ENCODE measurements around the gene LUZP2. TPM values are rescaled to one million over a fixed set of nuclear protein-coding genes. Genes with fewer than 3 reads are reported as not detected.

Gene LUZP2
- total RNA-seq, 1 donor from 2014 or later, result 93.6 TPM

DNA sequence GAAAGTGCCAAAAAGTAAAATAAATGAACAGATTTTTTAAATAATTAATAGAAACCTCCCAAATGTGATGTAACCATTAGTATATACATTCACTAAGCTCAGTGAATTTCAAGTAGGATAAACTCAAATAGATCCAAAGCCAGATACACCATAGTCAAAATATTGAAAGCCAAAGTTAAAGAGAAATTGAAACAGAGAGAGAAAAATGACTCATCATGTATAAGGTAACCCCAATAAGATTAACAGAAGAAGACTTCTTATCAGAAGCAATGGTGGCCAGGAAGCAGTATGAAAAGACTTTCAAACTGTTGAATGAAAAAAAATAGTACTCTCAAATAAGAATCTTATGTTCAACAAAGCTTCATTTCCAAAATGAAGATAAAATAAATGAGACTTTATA, 70.5 kb downstream of the LUZP2 start:
- DNase-seq, result no peak

DNA sequence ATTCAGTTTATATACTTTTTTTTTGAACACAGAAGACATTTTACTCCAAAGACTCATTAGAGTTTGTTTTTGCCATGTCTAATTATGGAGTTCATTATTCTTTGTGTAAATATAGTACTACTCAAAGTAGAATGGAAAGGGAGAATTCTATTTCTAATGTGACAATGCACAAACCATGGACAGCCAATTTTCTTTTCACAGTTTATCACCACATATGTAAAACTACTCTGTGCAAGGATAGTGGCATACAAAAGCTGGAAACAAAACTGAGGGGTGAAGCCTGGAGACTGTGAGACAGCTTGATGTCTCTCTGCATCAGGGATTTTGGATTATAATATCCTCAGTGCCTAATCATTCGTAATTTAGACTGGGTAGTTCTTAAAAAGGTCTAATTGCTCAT, 75.5 kb downstream of the LUZP2 start:
- no peak for DNase-seq

DNA sequence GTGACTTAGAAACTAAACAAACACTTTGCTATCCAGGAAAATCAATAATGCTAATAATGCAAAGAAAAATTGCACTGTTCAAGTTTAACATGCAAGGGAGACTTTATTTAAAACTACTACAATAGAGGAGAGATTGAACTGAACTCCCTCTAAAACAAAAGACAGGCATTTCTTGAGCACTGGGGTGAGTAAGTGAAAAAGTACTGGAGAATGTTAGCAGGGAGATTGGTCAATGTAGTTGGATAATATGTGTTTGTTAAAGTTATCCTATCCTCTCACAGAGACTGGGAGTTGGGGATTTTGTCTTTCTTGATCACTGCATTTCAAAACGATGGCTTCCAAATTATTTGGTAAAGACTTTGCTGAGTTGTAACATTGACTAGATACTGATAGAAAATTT, 77.6 kb downstream of the LUZP2 start:
- no peak for DNase-seq

DNA sequence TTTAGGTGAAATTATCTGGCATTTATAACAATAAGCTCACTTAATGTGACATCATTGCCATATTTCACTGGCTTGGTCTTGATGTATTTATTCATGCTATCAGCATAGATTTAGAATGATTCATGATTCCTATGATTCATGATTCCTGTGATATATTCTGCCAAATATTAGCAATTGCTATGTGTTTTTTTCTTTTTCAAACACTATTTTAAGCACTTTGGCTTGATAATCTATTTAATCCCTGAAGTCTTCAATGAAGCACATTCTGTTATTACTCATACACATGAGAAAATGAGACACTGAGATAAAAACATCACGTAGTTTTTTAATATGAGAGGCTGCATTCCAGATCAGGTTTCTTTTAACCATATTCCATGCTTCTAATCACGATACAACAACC, 78.5 kb downstream of the LUZP2 start:
- DNase-seq, result no peak

DNA sequence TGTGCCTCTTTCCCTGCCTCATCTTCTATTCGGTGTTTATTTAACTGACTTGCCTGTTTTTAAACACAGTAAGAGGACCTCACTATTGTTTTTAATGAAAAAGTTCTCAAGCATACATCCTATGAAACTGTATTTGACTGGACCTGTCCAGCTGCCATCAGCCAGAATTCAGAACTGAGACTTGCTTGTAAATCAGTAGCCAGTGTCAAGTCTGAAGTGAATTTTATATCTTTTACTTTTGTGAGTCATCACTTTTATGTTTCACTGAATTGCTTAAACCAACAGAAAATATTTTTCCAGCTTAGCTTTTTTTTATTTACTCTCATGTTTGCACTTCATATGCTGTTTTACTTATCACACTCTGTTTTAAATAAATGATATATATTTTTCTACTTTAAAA, 88.3 kb downstream of the LUZP2 start:
- no peak for DNase-seq

DNA sequence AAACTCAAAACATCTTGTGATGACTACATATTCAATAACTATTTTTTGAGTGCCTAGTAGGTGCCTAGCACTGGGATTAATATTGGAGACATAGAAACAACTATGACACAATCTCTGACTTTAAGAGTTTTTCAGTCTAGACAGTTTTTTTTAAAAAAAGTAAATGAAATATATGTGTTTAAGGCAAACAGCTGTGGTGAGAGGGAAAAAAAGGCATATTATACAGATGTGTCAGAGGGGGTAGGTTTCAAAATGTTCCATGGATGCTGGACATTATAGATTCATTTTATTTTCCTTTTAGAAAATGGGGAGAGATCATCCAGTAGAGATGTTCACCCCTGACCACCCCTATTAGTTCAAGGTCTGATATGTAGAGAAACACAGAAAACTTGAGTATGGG, 90.8 kb downstream of the LUZP2 start:
- no peak for DNase-seq

DNA sequence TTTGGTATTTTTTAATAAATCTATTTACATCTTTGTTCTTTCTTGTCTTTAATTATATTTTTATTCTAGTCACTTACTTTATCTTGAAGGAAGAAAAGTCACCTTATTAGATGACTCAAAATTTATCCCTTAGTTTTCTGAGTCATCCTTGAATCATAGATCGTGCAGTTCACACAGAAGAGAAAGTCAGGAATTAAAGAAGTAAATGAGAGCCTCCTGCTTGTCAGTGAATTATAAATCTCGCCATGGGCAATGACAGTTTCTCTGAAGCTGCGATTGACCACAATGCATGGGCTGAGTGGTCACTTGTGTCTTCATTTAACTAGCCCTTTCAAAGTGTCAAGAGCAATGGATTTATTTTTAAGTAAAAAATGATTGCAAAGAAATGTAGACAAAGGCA, 91.2 kb downstream of the LUZP2 start:
- DNase-seq, result no peak

DNA sequence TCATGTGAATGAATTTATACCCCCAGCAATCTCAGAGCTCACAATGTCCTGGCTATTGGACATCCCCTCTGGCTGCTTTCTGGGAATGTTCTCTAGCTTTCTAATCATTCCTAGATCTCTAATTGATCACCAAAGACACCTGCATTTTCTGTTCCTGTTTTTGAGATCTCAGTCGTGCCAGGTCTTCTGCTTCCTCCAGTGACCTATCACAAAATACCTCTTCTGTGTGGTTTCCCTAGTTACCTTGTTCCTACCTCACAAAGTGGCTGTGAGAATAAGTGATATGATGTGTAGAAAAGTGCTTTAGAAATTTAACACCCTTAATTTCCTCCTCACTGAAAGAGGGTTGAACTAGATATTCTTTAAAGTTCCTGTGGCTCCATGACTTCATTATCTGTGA, 92.2 kb downstream of the LUZP2 start:
- DNase-seq, result no peak

DNA sequence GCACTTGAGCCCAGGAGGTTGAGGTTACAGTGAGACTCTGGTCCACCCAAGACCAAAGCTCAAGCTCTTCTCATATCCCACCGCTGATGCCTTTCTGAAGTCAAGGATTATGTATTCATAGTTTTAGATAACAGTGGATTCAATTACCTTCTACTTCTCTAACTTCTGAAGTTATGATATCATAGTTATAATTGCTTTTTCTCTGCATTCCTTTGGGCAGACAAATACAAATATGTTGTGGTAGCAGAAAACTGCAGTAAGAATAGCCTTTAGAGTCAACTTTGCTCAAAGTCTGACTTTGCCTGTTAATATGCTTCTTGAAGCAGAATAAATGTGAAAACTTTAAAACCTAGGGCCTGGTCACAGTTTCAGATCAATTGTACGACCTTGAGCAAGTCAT, 94.4 kb downstream of the LUZP2 start:
- no peak for DNase-seq

DNA sequence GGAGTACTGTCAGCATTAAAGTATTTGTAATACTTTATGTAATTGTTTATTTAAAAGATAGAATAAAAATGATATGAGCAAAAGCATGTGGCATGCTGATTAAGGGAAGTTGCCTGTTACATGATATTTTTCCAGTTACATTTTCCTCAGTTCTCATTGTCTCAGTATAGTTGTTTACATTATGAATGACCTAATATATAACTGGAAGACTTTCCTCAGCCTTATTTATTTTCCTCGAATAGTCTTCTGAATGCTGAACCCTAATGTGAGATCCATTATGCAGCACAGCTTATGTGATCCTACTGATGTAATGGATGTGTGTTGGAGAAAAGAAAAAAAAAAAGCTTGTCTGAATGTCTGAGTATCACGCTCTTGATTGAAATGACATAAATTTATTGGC, 95.5 kb downstream of the LUZP2 start:
- DNase-seq, result no peak

DNA sequence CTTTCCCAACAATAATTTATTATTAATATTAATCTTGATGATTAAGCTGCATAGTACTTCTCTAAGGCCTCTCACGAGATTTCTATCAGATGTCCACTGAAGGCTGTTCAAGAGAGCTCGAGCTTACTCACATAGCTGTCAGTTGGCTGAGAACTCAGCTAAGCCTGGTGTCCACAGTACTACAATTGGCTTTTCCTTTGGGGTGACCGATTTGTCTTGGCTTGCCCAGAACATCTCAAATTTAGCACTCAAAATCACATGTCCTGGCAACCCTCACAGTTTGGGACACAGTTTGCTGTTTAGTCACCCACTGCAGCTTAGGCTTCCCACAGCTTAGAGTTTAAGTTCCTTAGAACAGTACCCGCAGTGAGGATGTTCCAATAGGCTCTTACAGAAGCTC, 96.5 kb downstream of the LUZP2 start:
- no peak for DNase-seq

DNA sequence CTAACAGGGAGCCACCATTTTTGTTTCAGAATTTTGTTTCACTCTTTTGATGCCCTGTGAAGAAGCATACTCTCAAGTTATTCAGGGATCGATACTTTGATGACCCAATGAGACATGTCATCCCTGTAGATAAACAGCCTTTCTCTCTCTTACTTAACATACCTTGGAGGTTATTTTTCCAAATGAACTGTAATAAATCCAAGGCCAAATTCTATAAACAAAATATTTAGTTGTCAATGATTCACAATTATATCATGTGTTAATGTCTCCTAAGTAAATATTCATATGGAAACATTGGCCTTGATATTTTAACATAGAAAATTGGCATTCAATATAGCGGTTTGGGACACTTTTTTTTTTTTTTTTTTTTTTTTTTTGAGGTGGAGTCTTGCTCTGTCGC, 97.5 kb downstream of the LUZP2 start:
- DNase-seq, result no peak

DNA sequence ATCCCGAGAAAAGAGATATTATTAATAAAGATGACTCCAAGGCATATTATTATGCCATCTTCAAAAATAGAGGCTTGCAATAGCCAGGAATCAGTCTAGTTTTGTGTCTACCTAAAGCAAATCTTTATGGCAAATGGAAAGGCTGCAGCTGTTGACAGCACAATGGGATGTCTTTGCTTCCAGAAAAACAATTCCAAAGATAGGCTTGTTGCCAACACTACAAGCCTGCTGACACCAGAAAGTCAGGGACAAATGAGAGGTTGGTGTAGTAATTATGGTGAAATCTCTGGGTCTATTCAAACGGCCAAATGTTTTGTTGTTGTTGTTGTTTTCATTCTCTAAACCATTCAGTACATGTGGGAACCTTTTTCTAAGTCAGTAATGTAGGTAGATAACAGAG, 101.8 kb downstream of the LUZP2 start:
- no peak for DNase-seq

DNA sequence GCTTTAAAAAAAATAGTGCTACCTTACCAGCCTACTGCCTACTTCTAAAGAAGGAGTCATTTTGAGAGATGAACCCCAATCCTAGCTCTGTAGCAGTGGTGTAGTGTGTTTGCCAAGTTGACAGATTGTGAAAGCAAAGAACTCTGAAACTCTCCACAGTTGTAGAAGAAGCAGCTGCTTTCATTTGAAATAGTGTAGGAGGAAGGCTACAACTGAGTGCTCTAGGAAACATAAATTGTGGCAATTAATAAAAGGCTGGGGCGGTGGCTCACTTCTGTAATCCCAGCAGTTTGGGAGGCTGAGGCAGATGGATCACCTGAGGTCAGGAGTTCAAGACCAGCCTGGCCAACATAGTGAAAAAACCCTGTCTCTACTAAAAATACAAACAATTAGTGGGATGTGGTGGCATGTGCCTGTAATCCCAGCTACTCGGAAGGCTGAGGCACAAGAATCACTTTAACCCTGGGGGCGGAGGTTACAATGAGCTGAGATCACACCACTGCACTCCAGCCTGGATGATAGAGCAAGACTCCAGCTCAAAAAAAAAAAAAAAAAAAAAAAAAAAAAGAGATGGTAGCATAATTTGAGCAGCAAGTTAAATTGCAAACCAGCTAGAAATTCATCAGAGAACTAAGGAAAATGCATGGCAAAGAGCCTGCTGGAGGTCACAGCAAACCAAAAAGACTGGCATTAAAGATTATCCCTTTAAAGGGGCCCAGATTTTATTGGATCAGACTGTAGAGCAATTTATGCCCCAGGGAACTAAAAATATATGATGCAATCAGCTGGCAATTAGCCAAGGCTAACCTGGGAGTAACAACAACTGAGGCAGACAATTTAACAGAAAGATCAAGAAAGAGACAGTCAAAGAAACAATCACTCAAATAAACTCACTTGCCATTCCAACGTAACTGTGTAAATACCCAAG, 112.6 kb downstream of the LUZP2 start:
- no peak for DNase-seq

DNA sequence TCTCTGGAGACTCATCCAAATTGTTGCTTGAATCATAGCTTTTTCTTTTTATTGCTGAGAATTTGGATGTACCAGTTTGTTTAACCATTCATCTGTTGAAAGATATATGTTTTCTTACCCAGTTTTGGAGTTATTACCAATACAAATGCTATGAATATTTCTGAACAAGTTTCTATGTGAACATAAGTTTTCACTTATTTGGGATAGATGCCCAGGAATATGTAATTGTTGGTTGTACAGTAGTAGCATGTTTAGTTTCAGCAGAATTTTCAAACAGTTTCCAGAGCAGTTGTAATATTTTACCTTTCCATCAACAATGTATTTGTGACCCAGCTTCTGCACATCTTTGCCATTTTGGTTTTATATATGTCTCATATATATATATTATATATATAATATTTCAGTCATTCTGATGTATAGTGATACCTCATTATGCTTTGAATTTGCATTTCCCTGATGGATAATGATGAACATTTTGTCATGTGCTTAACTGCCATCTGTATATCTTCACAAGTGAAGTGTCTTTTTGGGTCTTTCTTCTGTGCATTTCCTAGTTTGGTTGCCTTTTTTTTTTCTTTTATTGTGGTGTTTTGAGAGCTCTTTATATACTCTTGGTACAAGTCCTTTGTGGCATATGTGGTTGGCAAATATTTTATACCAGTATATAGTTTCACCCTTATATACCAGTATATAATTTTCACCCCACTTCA, 118.8 kb downstream of the LUZP2 start:
- DNase-seq, result no peak

DNA sequence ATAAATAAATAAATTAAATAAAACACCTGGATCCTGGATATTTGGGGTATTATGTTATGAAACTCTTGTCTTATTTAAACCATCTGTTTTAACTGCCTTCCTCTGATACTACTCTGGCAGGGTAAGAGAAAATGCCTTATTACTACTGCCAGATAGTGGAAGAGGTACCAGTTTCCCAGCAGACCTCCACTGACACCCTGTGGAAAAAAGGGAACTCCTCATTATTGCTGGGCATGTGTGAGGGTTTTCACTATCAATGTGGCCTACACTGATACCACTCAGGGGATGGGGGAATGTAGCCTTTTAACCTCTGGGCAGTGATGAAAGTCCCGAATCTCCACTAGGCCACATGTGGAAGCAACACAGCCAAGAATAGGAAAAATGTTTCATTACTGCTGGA, 121.0 kb downstream of the LUZP2 start:
- no peak for DNase-seq

DNA sequence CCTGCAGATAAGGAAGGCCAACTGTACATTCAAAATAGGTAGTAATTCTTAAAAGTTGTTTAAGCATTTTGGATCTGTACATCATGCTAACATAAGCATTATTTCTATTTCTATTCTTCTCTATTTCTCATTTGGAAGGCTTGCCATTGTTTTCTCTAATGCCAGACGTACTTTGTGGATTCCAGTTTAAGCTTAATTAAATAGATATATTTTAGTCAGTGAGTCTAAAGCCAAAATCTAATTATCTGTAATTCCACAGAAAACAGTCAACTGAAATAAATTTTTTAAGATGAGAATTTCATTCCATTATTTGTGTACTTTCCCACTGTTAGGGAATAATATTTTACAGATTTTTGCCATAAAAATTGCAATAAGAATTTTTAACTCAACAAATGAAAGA, 123.0 kb downstream of the LUZP2 start:
- no peak for DNase-seq

DNA sequence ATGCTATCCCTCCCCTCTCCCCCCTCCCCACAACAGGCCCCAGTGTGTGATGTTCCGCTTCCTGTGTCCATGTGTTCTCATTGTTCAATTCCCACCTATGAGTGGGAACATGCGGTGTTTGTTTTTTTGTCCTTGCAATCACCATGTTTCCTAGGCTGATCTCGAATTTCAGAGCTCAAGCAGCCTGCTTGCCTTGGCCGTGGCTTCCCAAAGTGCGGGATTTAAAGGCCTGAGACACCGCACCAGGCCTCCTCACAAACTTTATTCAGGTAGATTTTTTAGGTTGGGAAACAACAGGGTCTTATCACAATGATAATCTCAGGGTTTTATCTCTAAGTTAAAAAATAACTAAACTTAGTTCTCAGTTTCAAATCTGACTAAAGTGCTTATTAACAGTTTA, 125.4 kb downstream of the LUZP2 start:
- no peak for DNase-seq

DNA sequence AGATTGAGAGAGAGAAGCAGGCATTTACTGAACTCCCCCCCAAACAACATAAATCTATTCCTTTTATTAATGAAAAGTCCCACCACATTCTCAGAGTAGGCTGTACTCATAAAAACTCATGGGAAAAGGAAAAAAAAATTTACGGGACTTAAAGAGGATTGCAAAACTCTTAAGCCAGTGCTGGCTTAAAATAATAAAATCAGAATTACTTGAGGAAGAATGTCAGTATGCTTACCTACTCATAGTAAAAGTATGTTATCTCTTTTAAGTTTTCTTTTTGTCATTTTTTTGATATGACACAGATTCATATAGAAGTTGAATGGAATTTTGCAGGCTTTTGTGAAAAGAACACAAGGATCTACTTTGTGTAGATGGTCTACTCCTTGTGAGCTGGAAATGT, 126.3 kb downstream of the LUZP2 start:
- DNase-seq, result no peak

DNA sequence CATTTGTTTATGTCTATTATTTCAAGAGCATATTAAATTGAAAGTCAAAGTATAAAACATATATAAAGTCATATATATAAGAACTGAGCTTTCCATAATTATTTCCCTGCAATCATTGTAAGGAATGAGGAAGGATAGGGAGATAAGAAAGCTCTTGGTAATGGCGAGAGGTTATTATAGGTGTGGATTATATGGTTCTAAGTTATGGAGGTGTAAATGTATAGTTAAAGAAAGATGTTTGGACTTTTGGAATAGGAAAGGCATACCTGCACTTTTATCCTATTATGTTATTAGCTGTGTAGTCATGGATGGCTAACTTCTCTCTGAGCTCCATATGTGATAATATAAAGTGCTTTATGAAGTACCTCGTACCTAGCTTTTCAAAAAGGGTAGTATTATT, 127.6 kb downstream of the LUZP2 start:
- DNase-seq, result no peak

DNA sequence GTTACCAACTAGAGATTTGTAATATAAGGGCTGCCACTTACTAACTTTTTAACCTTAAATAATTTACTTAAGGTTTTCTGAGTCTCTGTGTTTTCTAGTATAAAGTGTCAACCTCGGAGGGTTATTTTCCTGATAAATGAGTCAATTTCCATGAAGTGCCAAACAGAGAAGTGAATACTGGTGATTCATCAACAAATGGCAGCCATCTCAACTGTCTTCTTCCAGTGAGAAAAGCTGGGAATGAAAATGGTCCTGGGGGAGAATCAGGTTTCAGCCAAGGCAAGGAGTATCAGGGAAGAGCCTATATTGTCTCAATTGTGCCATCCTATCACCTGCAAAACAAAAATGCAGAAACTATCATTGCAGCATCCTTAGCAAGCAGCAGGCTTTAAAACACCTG, 129.1 kb downstream of the LUZP2 start:
- no peak for DNase-seq

DNA sequence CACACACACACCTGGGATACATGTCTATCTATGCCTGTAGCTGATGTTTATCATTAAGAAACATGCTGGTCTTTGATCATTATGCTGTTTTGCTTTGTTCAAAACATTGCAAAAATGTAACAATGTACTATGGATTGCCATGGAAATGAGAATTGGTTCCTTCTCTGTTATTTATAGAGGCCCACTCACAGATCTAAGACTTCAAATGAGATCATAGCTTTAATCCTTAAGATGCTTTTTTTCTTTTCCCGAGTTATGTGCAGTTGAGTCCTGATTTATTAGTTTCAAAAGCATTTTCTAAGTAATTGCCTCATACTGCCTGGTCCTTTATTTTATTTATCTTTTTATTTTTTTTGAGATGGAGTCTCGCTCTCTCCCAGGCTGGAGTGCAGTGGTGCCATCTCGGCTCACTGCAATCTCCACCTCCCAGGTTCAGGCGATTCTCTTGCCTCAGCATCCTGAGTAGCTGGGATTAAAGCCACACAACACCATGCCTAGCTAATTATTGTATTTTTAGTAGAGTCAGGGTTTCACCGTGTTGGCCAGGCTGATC, 131.4 kb downstream of the LUZP2 start:
- no peak for DNase-seq

DNA sequence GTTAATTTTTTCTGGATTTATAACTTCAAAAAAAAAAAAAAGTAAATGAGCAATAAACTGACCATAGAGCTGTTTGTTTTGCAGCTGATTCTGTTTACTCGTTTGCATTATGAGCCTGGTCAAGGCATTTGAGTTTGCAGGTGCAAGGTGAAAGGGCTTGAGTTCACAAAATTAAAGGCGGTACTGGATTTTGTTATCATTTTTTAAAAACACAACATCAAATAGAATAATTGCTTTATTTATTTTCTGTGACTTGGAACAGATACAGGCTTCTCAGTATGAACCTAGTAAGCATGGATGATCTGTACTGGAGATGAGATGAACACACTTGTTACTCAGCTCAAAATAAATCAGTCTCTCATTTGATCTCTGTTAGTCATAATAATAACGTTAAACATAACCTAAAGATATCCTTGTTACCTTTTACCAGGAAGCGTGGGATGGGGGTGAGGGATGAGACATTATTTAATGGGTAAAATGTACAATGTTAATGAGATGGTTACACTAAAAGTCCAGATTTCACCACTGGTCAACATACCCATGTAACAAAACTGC, 137.8 kb downstream of the LUZP2 start:
- DNase-seq, result no peak

Data from occipital lobe (tissue), 2 donors.